GM23338 (cell line): Measurements from ENCODE around the gene C6orf52. TPM values are rescaled to one million over a fixed set of nuclear protein-coding genes. Genes with fewer than 3 reads are reported as not detected.
A peak's percentile ranks its signal among the peaks of the same experiment; 100 is the strongest.
"Not testable (repeated sequence)": the region's sequence is repeated elsewhere in the genome, so short reads cannot be mapped to it uniquely, and the experiment has no call there.

ENCODE experiments used
- ATAC-seq: fragments of 200-7000 bp; cut with Tn5 transposase; 3 replicates; pipeline ENCODE4 v1.9.1; 2020
- DNase-seq: peaks from one replicate; pipeline ENCODE4 v3.0.0-alpha.2; 2015; ENCODE audit warnings: low spot score
- H2AFZ ChIP-seq: fragments of 200-600 bp; sonication (generic); 2 replicates; pipeline ENCODE4 v1.8.0; 2016; ENCODE audit warnings: antibody characterized with exemption, mild to moderate bottlenecking, moderate library complexity
- H3F3A ChIP-seq: fragments of 200-600 bp; sonication (generic); replicated peaks from 2 replicates; pipeline ENCODE4 v1.8.0; 2017; ENCODE audit warnings: antibody characterized with exemption, mixed run types, low read depth
- H3K27ac ChIP-seq: fragments of 200-600 bp; sonication (generic); 2 replicates; pipeline ENCODE4 v1.6.1; 2016; ENCODE audit warnings: low read depth
- H3K27me3 ChIP-seq: fragments of 200-600 bp; sonication (generic); 2 replicates; pipeline ENCODE4 v1.8.0; 2016; ENCODE audit warnings: mild to moderate bottlenecking, mixed run types, moderate library complexity; ENCODE audit not compliant: insufficient read depth
- H3K36me3 ChIP-seq: fragments of 200-600 bp; sonication (generic); 2 replicates; pipeline ENCODE4 v1.8.0; 2016; ENCODE audit warnings: mild to moderate bottlenecking; ENCODE audit not compliant: insufficient read depth
- H3K4me1 ChIP-seq: fragments of 200-600 bp; sonication (generic); 2 replicates; pipeline ENCODE4 v1.8.0; 2016; ENCODE audit warnings: mild to moderate bottlenecking, moderate library complexity; ENCODE audit not compliant: insufficient read depth
- H3K4me2 ChIP-seq: fragments of 200-600 bp; sonication (generic); 2 replicates; pipeline ENCODE4 v1.7.1; 2017; ENCODE audit warnings: mixed run types
- H3K4me3 ChIP-seq: fragments of 200-600 bp; sonication (generic); 2 replicates; pipeline ENCODE4 v1.6.1; 2016; ENCODE audit warnings: mixed run types
- H3K79me2 ChIP-seq: fragments of 200-600 bp; sonication (generic); replicated peaks from 2 replicates; pipeline ENCODE4 v1.8.0; 2017; ENCODE audit warnings: mild to moderate bottlenecking; ENCODE audit not compliant: insufficient read depth
- H3K9me2 ChIP-seq: fragments of 200-600 bp; sonication (generic); 2 replicates; pipeline ENCODE4 v1.8.0; 2017; ENCODE audit not compliant: insufficient read depth
- H4K20me1 ChIP-seq: fragments of 200-600 bp; sonication (generic); replicated peaks from 2 replicates; pipeline ENCODE4 v1.8.0; 2017; ENCODE audit warnings: mild to moderate bottlenecking; ENCODE audit not compliant: insufficient read depth
- H3K27ac Mint-ChIP-seq: 2 replicates; pipeline ENCODE4 v1.8.0; 2020; ENCODE audit warnings: inconsistent platforms, mild to moderate bottlenecking, moderate library complexity, mixed read lengths
- H3K27me3 Mint-ChIP-seq: 3 replicates; pipeline ENCODE4 v1.8.0; 2022; ENCODE audit warnings: low read depth, mild to moderate bottlenecking, moderate library complexity, mixed read lengths, inconsistent platforms; ENCODE audit not compliant: insufficient read depth, poor library complexity
- H3K36me3 Mint-ChIP-seq: 3 replicates; pipeline ENCODE4 v1.8.0; 2021; ENCODE audit warnings: low read depth, mild to moderate bottlenecking, inconsistent platforms, moderate library complexity, mixed read lengths
- H3K4me1 Mint-ChIP-seq: 3 replicates; pipeline ENCODE4 v1.8.0; 2020; ENCODE audit warnings: mild to moderate bottlenecking, inconsistent platforms, mixed read lengths
- H3K4me3 Mint-ChIP-seq: 3 replicates; pipeline ENCODE4 v1.8.0; 2021; ENCODE audit warnings: moderate library complexity, mild to moderate bottlenecking, inconsistent platforms, mixed read lengths
- H3K9me3 Mint-ChIP-seq: 3 replicates; pipeline ENCODE4 v1.8.0; 2020; ENCODE audit warnings: moderate library complexity, mild to moderate bottlenecking, inconsistent platforms, mixed read lengths
- CREB1 ChIP-seq: fragments of 250-450 bp; sonication (Bioruptor Pico); IDR thresholded peaks from 2 replicates; pipeline ENCODE4 v1.5.0; 2020; ENCODE audit warnings: low read depth, mild to moderate bottlenecking, moderate library complexity
- EZH2 ChIP-seq: fragments of 200-600 bp; sonication (generic); IDR thresholded peaks from one replicate; pipeline ENCODE4 v1.8.0; 2017; ENCODE audit warnings: antibody characterized with exemption, mild to moderate bottlenecking, low read depth; ENCODE audit not compliant: unreplicated experiment
- EZH2phosphoT487 ChIP-seq: fragments of 200-600 bp; sonication (generic); IDR thresholded peaks from one replicate; pipeline ENCODE4 v1.8.1; 2018; ENCODE audit warnings: antibody characterized with exemption; ENCODE audit not compliant: unreplicated experiment
- JUNB ChIP-seq: IDR thresholded peaks from one replicate; pipeline ENCODE4 v1.6.1; 2016; ENCODE audit warnings: antibody characterized with exemption; ENCODE audit not compliant: unreplicated experiment
- NANOG ChIP-seq: IDR thresholded peaks from 2 replicates; pipeline ENCODE4 v1.6.1; 2016; ENCODE audit warnings: antibody characterized with exemption, borderline replicate concordance
- POLR2AphosphoS5 ChIP-seq: IDR thresholded peaks from 2 replicates; pipeline ENCODE4 v1.6.1; 2016; ENCODE audit warnings: antibody characterized with exemption, low read depth
- STAT1 ChIP-seq: IDR thresholded peaks from one replicate; pipeline ENCODE4 v1.6.1; 2016; ENCODE audit warnings: antibody characterized with exemption; ENCODE audit not compliant: unreplicated experiment
- ZNF114 ChIP-seq: fragments of 250-450 bp; sonication (Bioruptor Pico); IDR thresholded peaks from 2 replicates; pipeline ENCODE4 v1.5.0; 2020; ENCODE audit warnings: mild to moderate bottlenecking, moderate library complexity
- ZNF331 ChIP-seq: fragments of 250-450 bp; sonication (Bioruptor Pico); IDR thresholded peaks from 2 replicates; pipeline ENCODE4 v1.5.0; 2020; ENCODE audit warnings: low read depth, mild to moderate bottlenecking, moderate library complexity
- polyA plus RNA-seq: library from polyadenylated mRNA; unstranded; fragments of >200 nt; fragmentation: Nextera tagmentation; extraction: Ambion mirVana; gene quantifications from 2 replicates; pipeline ENCODE4 v1.2.1, GENCODE V29; 2016
- total RNA-seq: library from RNA; depleted of rRNA; stranded (reverse); fragments of >200 nt; shearing (Covaris generic); gene quantifications from 2 replicates; pipeline ENCODE4 v1.2.3, GENCODE V29; 2014
- TF ChIP-seq, protein P1 (sequence below), 2 experiments: fragments of 200-600 bp in 1 of 2; sonication (generic) in 1 of 2; conservative IDR thresholded peaks; 2 replicates each; pipeline versions ENCODE4 v1.5.1 to v1.6.1; 2016 to 2017; ENCODE audit warnings: antibody characterized with exemption in 2 of 2, low read depth in 2 of 2, mild to moderate bottlenecking in 2 of 2, moderate library complexity in 1 of 2
- TF ChIP-seq, protein P2 (sequence below): IDR thresholded peaks from one replicate; pipeline ENCODE4 v1.6.1; 2018; ENCODE audit warnings: antibody characterized with exemption; ENCODE audit not compliant: unreplicated experiment

Gene C6orf52
- total and polyA plus RNA-seq, 2 experiments from 2014 or later, result 4.4 TPM; not detected in 1

DNA sequence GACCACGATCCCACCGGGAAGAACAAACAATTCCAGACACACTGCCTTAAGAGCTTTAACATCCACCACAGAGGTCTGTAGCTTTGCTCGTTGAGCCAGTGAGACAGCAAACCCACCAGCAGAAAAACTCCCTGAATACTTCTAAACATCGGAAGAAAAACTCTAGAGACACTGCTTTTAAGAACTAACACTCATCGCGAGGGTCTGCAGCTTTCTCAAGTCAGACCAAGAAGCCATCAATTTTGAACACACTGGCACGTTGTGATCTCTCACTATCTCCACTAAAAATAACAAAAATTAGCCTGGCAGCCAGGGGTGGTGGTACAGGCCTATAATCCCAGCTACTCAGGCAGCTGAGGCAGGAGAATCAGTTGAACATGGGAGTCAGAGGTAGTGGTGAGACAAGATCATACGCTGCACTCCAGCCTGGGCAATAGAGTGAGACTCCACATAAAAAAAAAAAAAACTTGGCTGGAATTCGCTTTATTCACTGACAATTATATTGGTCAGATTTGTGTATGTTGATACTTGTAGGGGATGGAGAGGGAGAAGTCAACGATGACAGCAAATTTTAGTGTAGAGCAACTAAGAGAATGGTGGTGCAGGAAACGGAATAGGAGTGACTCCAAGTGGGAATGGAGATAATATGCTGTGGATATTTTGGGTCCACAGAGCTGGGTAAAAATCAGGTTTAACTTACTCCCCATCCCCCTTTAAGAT is 27.6 kb upstream of the C6orf52 start (continued):
- no peak for TF ChIP-seq STAT1
- TF ChIP-seq EZH2phosphoT487, result no peak

DNA sequence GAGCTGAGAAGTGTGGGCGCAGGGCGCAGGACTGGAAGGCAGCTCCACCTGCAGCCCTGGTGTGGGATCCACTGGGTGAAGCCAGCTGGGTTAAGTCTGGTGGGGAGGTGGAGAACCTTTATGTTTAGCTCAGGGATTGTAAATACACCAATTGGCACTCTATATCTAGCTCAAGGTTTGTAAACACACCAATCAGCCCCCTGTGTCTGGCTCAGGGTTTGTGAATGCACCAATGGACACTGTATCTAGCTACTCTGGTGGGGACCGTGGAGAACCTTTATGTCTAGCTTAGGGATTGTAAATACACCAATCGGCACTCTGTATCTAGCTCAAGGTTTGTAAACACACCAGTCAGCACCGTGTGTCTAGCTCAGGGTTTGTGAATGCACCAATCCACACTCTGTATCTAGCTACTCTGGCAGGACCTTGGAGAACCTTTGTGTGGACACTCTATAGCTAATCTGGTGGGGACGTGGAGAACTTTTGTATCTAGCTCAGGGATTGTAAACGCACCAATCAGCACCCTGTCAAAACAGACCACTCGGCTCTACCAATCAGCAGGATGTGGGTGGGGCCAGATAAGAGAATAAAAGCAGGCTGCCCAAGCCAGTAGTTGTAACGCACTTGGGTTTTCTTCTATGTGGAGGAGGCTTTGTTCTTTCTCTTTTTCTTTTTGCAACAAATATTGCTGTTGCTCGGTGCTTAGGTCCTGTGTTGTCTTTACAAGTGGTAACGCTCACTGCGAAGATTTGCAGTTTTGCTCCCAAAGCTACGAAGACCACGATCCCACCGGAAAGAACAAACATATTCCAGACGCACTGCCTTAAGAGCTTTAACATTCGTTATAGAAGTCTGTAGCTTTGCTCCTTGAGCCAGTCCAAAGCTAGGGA is 26.8 kb upstream of the C6orf52 start:
- TF ChIP-seq, protein P1, sequence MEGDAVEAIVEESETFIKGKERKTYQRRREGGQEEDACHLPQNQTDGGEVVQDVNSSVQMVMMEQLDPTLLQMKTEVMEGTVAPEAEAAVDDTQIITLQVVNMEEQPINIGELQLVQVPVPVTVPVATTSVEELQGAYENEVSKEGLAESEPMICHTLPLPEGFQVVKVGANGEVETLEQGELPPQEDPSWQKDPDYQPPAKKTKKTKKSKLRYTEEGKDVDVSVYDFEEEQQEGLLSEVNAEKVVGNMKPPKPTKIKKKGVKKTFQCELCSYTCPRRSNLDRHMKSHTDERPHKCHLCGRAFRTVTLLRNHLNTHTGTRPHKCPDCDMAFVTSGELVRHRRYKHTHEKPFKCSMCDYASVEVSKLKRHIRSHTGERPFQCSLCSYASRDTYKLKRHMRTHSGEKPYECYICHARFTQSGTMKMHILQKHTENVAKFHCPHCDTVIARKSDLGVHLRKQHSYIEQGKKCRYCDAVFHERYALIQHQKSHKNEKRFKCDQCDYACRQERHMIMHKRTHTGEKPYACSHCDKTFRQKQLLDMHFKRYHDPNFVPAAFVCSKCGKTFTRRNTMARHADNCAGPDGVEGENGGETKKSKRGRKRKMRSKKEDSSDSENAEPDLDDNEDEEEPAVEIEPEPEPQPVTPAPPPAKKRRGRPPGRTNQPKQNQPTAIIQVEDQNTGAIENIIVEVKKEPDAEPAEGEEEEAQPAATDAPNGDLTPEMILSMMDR (conservative IDR thresholded peaks at IDR 0.05; ENCODE audit: low read depth in 2 of 2), result peak in 1 of 2 experiments; percentile 12; a peak in 1 of 4 replicates
- not testable (repeated sequence) for H4K20me1 ChIP-seq, H2AFZ ChIP-seq, H3K4me3 ChIP-seq, DNase-seq, H3K9me2 ChIP-seq, H3K4me2 ChIP-seq, ATAC-seq, H3K27ac ChIP-seq, H3K27me3 ChIP-seq, H3K36me3 ChIP-seq
- Mint-ChIP-seq H3K36me3 (peaks cover 45% of the 10 kb centered on the region), H3K27ac (peak overlapping the region; percentile 34; the same call in 1 of the 2 replicates), H3K4me3 (peak overlapping the region; percentile 96; the same call in 2 of the 3 replicates), H3K9me3 (peaks cover 34% of the 10 kb centered on the region), H3K27me3 (peaks cover 13% of the 10 kb centered on the region), H3K4me1 (peaks cover 26% of the 10 kb centered on the region)
- Histone ChIP-seq H3F3A (peaks cover 23% of the 10 kb centered on the region), H3K79me2 (peaks cover 23% of the 10 kb centered on the region), H3K4me1 (peaks cover 19% of the 10 kb centered on the region)

DNA sequence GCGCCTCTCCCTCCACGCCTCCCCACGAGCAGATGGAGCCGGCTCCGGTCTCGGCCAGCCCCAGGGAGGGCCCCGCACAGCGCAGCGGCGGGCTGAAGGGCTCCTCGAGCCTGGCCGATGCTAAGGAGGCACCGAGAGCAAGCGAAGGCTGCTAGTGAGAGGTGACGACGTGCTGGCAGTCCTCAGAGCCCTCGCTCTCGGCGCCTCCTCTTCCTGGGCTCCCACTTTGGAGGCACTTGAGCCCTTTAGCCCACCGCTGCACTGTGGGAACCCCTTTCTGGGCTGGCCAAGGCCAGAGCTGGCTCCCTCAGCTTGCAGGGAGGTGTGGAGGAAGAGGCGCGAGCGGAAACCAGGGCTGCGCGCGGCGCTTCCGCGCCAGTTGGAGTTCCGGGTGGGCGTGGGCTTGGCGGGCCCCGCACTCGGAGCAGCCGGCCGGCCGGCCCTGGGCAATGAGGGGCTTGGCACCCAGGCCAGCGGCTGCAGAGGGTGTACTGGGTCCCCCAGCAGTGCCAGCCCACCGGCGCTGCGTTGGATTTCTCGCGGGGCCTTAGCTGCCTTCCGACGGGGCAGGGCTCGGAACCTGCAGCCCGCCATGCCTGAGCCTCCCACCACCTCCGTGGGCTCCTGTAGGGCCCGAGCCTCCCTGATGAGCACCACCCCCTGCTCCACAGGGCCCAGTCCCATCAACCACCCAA is 26.0 kb upstream of the C6orf52 start:
- H3K27me3 Mint-ChIP-seq, result peaks cover 13% of the 10 kb centered on the region
- no peaks in the 10 kb centered on the region for H4K20me1 ChIP-seq
- peaks cover 23% of the 10 kb centered on the region for H3F3A ChIP-seq
- no peak; the same call in 2 of the 3 replicates for ATAC-seq
- H3K4me3 Mint-ChIP-seq, result no peak overlapping the region
- no peak overlapping the region for H3K4me3 ChIP-seq
- no peaks in the 10 kb centered on the region for H3K27me3 ChIP-seq
- H3K4me1 Mint-ChIP-seq, result peaks cover 23% of the 10 kb centered on the region
- peaks cover 37% of the 10 kb centered on the region for H3K36me3 Mint-ChIP-seq
- no peak overlapping the region for H2AFZ ChIP-seq
- peaks cover 19% of the 10 kb centered on the region for H3K4me1 ChIP-seq
- H3K9me2 ChIP-seq, result no peaks in the 10 kb centered on the region
- H3K36me3 ChIP-seq, result peaks cover 5% of the 10 kb centered on the region; the same call in 1 of the 2 replicates
- H3K27ac ChIP-seq, result no peak overlapping the region
- H3K4me2 ChIP-seq, result no peak overlapping the region
- no peak for DNase-seq
- H3K27ac Mint-ChIP-seq, result no peak overlapping the region
- H3K9me3 Mint-ChIP-seq, result peaks cover 34% of the 10 kb centered on the region
- peaks cover 22% of the 10 kb centered on the region for H3K79me2 ChIP-seq
- TF ChIP-seq POLR2AphosphoS5, result no peak
- no peak for TF ChIP-seq JUNB
- TF ChIP-seq, protein P1 (conservative IDR thresholded peaks at IDR 0.05; ENCODE audit: low read depth in 2 of 2), result no peak
- no peak for TF ChIP-seq ZNF114 (CRISPR knock-in tag)
- no peak for TF ChIP-seq ZNF331 (CRISPR knock-in tag)
- TF ChIP-seq STAT1, result no peak
- no peak for TF ChIP-seq NANOG
- TF ChIP-seq, protein P2, sequence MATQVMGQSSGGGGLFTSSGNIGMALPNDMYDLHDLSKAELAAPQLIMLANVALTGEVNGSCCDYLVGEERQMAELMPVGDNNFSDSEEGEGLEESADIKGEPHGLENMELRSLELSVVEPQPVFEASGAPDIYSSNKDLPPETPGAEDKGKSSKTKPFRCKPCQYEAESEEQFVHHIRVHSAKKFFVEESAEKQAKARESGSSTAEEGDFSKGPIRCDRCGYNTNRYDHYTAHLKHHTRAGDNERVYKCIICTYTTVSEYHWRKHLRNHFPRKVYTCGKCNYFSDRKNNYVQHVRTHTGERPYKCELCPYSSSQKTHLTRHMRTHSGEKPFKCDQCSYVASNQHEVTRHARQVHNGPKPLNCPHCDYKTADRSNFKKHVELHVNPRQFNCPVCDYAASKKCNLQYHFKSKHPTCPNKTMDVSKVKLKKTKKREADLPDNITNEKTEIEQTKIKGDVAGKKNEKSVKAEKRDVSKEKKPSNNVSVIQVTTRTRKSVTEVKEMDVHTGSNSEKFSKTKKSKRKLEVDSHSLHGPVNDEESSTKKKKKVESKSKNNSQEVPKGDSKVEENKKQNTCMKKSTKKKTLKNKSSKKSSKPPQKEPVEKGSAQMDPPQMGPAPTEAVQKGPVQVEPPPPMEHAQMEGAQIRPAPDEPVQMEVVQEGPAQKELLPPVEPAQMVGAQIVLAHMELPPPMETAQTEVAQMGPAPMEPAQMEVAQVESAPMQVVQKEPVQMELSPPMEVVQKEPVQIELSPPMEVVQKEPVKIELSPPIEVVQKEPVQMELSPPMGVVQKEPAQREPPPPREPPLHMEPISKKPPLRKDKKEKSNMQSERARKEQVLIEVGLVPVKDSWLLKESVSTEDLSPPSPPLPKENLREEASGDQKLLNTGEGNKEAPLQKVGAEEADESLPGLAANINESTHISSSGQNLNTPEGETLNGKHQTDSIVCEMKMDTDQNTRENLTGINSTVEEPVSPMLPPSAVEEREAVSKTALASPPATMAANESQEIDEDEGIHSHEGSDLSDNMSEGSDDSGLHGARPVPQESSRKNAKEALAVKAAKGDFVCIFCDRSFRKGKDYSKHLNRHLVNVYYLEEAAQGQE, result no peak
- TF ChIP-seq EZH2phosphoT487, result no peak
- TF ChIP-seq EZH2, result no peak
- TF ChIP-seq CREB1 (CRISPR knock-in tag), result no peak
